CD14-positive monocyte (primary cell): ENCODE results near the gene ZSCAN30. TPM values are rescaled to one million over a fixed set of nuclear protein-coding genes. Genes with fewer than 3 reads are reported as not detected.
A peak's percentile ranks its signal among the peaks of the same experiment; 100 is the strongest.

Experiments
- DNase-seq, 3 donors: peaks; one replicate each; pipeline ENCODE4 v3.0.0-alpha.2; 2011 to 2022
- H2AFZ ChIP-seq: 2 replicates; pipeline ENCODE4 v1.6.0; 2012; ENCODE audit warnings: mild to moderate bottlenecking, low read depth, low read length, inconsistent platforms; ENCODE audit not compliant: insufficient read depth, poor library complexity, severe bottlenecking
- H3K27ac ChIP-seq, 2 donors: 1 replicate in 1 of 2; 2 replicates in 1 of 2; pipeline ENCODE4 v1.5.1; 2012 to 2013; ENCODE audit warnings: low read length in 2 of 2, control low read depth in 1 of 2, inconsistent platforms in 1 of 2, low read depth in 1 of 2, mild to moderate bottlenecking in 1 of 2
- H3K27me3 ChIP-seq, 2 donors: one replicate each; pipeline versions ENCODE4 v1.6.0 to v1.6.1; 2011 to 2013; ENCODE audit warnings: low read length in 2 of 2; ENCODE audit not compliant: control insufficient read depth in 2 of 2, insufficient read depth in 2 of 2
- H3K36me3 ChIP-seq, 2 donors: replicated peaks in 1 of 2; 1 replicate in 1 of 2; 2 replicates in 1 of 2; pipeline versions ENCODE4 v1.5.1 to v1.6.1; 2012 to 2013; ENCODE audit warnings: low read length in 2 of 2, control low read depth in 1 of 2, inconsistent platforms in 1 of 2, mild to moderate bottlenecking in 1 of 2; ENCODE audit not compliant: insufficient read depth in 2 of 2, control insufficient read depth in 1 of 2
- H3K4me1 ChIP-seq, 2 donors: 1 replicate in 1 of 2; 2 replicates in 1 of 2; pipeline versions ENCODE4 v1.5.1 to v1.6.1; 2012 to 2013; ENCODE audit warnings: low read length in 2 of 2, control low read depth in 1 of 2, inconsistent platforms in 1 of 2, mild to moderate bottlenecking in 1 of 2, moderate library complexity in 1 of 2; ENCODE audit not compliant: insufficient read depth in 2 of 2, control insufficient read depth in 1 of 2
- H3K4me2 ChIP-seq: replicated peaks from 2 replicates; pipeline ENCODE3; 2012; ENCODE audit warnings: low read length, moderate library complexity, mild to moderate bottlenecking; ENCODE audit not compliant: poor library complexity, severe bottlenecking; ENCODE audit errors: extremely low read depth
- H3K4me3 ChIP-seq, 3 experiments: fragments of 200-600 bp in 1 of 3; sonication (generic) in 1 of 3; replicated peaks in 1 of 3; 1 replicate in 2 of 3; 2 replicates in 1 of 3; pipeline ENCODE4 v1.5.1; 2011 to 2013; ENCODE audit warnings: low read length in 3 of 3, mild to moderate bottlenecking in 3 of 3, control low read depth in 2 of 3, low read depth in 2 of 3, inconsistent platforms in 1 of 3, moderate library complexity in 1 of 3
- H3K79me2 ChIP-seq: 2 replicates; pipeline ENCODE4 v1.6.0; 2012; ENCODE audit warnings: mild to moderate bottlenecking, control low read depth, inconsistent platforms, low read length, moderate library complexity; ENCODE audit not compliant: insufficient read depth
- H3K9ac ChIP-seq: 2 replicates; pipeline ENCODE4 v1.6.0; 2017; ENCODE audit warnings: low read length, mild to moderate bottlenecking; ENCODE audit not compliant: insufficient read depth, poor library complexity, severe bottlenecking
- H3K9me3 ChIP-seq, 2 donors: replicated peaks in 1 of 2; 1 replicate in 1 of 2; 2 replicates in 1 of 2; pipeline versions ENCODE4 v1.5.1 to v1.6.1; 2012 to 2013; ENCODE audit warnings: low read length in 2 of 2, control low read depth in 1 of 2; ENCODE audit not compliant: control insufficient read depth in 1 of 2, insufficient read depth in 1 of 2
- H4K20me1 ChIP-seq: 2 replicates; pipeline ENCODE4 v1.6.0; 2012; ENCODE audit warnings: mild to moderate bottlenecking, low read length, control low read depth, moderate library complexity; ENCODE audit not compliant: insufficient read depth
- H3K27ac Mint-ChIP-seq, 7 donors: one replicate each; pipeline ENCODE4 v1.8.0; 2020; ENCODE audit warnings: mild to moderate bottlenecking in 7 of 7, mixed read lengths in 7 of 7, moderate library complexity in 6 of 7, inconsistent platforms in 2 of 7
- H3K27me3 Mint-ChIP-seq, 3 donors: one replicate each; pipeline ENCODE4 v1.8.0; 2021 to 2022; ENCODE audit warnings: low read depth in 3 of 3, mild to moderate bottlenecking in 3 of 3, mixed read lengths in 3 of 3, moderate library complexity in 3 of 3, inconsistent platforms in 1 of 3
- H3K36me3 Mint-ChIP-seq, 2 donors: one replicate each; pipeline ENCODE4 v1.8.0; 2020; ENCODE audit warnings: mixed read lengths in 2 of 2, inconsistent platforms in 1 of 2, mild to moderate bottlenecking in 1 of 2
- H3K4me1 Mint-ChIP-seq: one replicate; pipeline ENCODE4 v1.8.0; 2020; ENCODE audit warnings: mild to moderate bottlenecking, mixed read lengths
- H3K4me3 Mint-ChIP-seq, 2 donors: one replicate each; pipeline ENCODE4 v1.8.0; 2020; ENCODE audit warnings: mild to moderate bottlenecking in 2 of 2, mixed read lengths in 2 of 2, moderate library complexity in 1 of 2
- H3K9me3 Mint-ChIP-seq, 7 donors: one replicate each; pipeline ENCODE4 v1.8.0; 2020 to 2022; ENCODE audit warnings: mixed read lengths in 7 of 7, mild to moderate bottlenecking in 6 of 7, moderate library complexity in 6 of 7, inconsistent platforms in 2 of 7
- CTCF ChIP-seq: fragments of 200-600 bp; IDR thresholded peaks from one replicate; pipeline ENCODE4 v1.8.0; 2022; ENCODE audit warnings: antibody characterized with exemption, mild to moderate bottlenecking
- WGBS: methylation state at CpG from one replicate; pipeline ENCODE4 v1.1.5; 2013; ENCODE audit warnings: missing lambda C conversion rate; ENCODE audit not compliant: insufficient coverage; 5-methylcytosine and 5-hydroxymethylcytosine counted together
- intact Hi-C, 2 donors: fragments of 100-400 bp; cut with micrococcal nuclease; formaldehyde crosslinking; loops; one replicate each; pipeline versions ENCODE4 v1.15.0 to v1.15.1; 2023
- polyA plus RNA-seq, 3 donors: library from polyadenylated mRNA; depleted of rRNA in 1 of 3; unstranded in 2 of 3; stranded (reverse) in 1 of 3; fragments of 300-500 nt in 2 of 3; fragments of >200 nt in 1 of 3; fragmentation: Illumina TruSeq in 2 of 3; gene quantifications; 1 replicate in 2 of 3; 2 replicates in 1 of 3; pipeline ENCODE4 v1.2.3, GENCODE V29; 2012 to 2021

ZSCAN30 gene
- polyA plus RNA-seq, 3 donors, result 1.3 to 3.2 (median 1.7) TPM

- peaks cover 5% of the 10 kb centered on the region for H3K4me1 Mint-ChIP-seq
- no peak for DNase-seq
- H3K27ac Mint-ChIP-seq, result peak overlapping the region in 1 of 7 donors; percentile 30
- no peaks in the 10 kb centered on the region for H3K9me3 Mint-ChIP-seq
- Histone ChIP-seq H3K79me2 (peaks cover 8% of the 10 kb centered on the region), H4K20me1 (no peaks in the 10 kb centered on the region), H3K27ac (no peak overlapping the region), H3K9ac (no peak overlapping the region), H3K4me2 (no peak overlapping the region), H2AFZ (no peak overlapping the region), H3K36me3 (no peaks in the 10 kb centered on the region), H3K27me3 (no peaks in the 10 kb centered on the region), H3K4me1 (peaks cover 3 to 13% of the 10 kb centered on the region in 2 donors), H3K4me3 (no peak overlapping the region), H3K9me3 (no peaks in the 10 kb centered on the region)
- WGBS, result no CpG with 5 or more reads among the region's 1 CpG
- H3K4me3 Mint-ChIP-seq, result no peak overlapping the region
- no peaks in the 10 kb centered on the region for H3K36me3 Mint-ChIP-seq
- TF ChIP-seq CTCF, result no peak
- H3K27me3 Mint-ChIP-seq, result no peaks in the 10 kb centered on the region
- intact Hi-C loops, result no loop called here
These were observed 53.3 kb downstream of the ZSCAN30 start for GRCh38 chr18:35236571-35237363.

GRCh38 chr18:35231052-35231451 lies 59.0 kb downstream of the ZSCAN30 start:
- H3K4me3 ChIP-seq, result peak overlapping the region in 1 of 3 experiments; percentile 35
- no peaks in the 10 kb centered on the region for H3K27me3 ChIP-seq
- H3K4me1 ChIP-seq, result peaks cover 0 to 4% of the 10 kb centered on the region in 2 donors
- H3K27ac Mint-ChIP-seq, result peak overlapping the region in 1 of 7 donors; percentile 25
- DNase-seq, result peak; percentile 75 to 80 (median 79)
- no peaks in the 10 kb centered on the region for H3K36me3 Mint-ChIP-seq
- TF ChIP-seq CTCF, result peak; percentile 90
- peak overlapping the region in 1 of 2 donors; percentile 51 for H3K4me3 Mint-ChIP-seq
- no peaks in the 10 kb centered on the region for H4K20me1 ChIP-seq
- intact Hi-C loops, result loop anchor here (5.0 kb wide), 1 partner anchor 121 kb away; no protein-coding TSS in a partner anchor
- peak overlapping the region; percentile 50 for H3K4me2 ChIP-seq
- H3K27me3 Mint-ChIP-seq, result peaks cover 0 to 2% (median 0%) of the 10 kb centered on the region in 3 donors
- no peak overlapping the region for H3K9ac ChIP-seq
- no peaks in the 10 kb centered on the region for H3K79me2 ChIP-seq
- no peaks in the 10 kb centered on the region for H3K36me3 ChIP-seq
- peak overlapping the region; percentile 19 for H2AFZ ChIP-seq
- H3K27ac ChIP-seq, result no peak overlapping the region
- no peaks in the 10 kb centered on the region for H3K9me3 ChIP-seq
- H3K4me1 Mint-ChIP-seq, result peaks cover 3% of the 10 kb centered on the region
- peaks cover 0 to 2% (median 0%) of the 10 kb centered on the region in 7 donors for H3K9me3 Mint-ChIP-seq
- WGBS, result 0% methylated on average over 3 of the region's 6 CpGs
